ENCODE results near the gene HLA-A. TPM values are rescaled to one million over a fixed set of nuclear protein-coding genes. Genes with fewer than 3 reads are reported as not detected.

HLA-A gene
- total and polyA plus RNA-seq, 2 donors (not counting 3 experiments of a cell fraction or from before 2014, with no cell fraction given), result 294 to 822 TPM

DNA sequence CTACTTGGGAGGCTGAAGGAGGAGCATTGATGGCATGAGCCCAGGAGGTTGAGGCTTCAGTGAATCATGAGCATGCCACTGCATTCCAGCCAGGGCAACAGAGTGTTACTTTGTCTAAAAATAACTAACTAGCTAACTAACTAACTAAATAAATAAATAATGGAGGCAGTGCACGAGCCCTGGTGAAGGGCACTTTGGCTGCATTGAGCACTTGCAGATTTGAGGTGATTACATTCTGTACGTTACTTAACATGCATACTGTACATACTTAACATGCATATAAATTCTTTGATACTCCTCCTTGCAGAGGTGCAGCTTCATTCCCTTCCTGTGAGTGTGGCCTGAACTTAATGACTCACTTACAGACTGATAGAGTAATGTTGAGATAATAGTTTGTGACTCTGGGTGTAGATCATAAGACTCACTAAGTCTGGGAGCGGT, 10.7 kb downstream of the HLA-A start:
- no TSS peak for BruUV-seq (replicated peaks)
- Histone ChIP-seq H3K4me3 (replicated peaks in 1 of 3; ENCODE audit: insufficient read depth in 1 of 3, low read depth in 1 of 3, low read length in 3 of 3) (no peak overlapping the region), H3K36me3 (ENCODE audit: control insufficient read depth in 2 of 2, extremely low read depth in 1 of 2, insufficient read depth in 2 of 2, low read length in 2 of 2) (peaks cover 0 to 3% of the 10 kb centered on the region in 2 experiments), H3K79me2 (ENCODE audit: control insufficient read depth, insufficient read depth, low read length) (no peaks in the 10 kb centered on the region), H2AFZ (ENCODE audit: low read depth, low read length) (no peak overlapping the region), H3K27ac (ENCODE audit: insufficient read depth, low read depth, low read length) (no peak overlapping the region), H4K20me1 (replicated peaks; ENCODE audit: control insufficient read depth, extremely low read depth, insufficient read depth, low read length) (no peaks in the 10 kb centered on the region), H3K9me1 (replicated peaks; ENCODE audit: control insufficient read depth, extremely low read depth, insufficient read depth, low read length) (no peaks in the 10 kb centered on the region), H3K4me1 (ENCODE audit: control insufficient read depth, extremely low read depth, insufficient read depth, low read length) (no peaks in the 10 kb centered on the region), H3K9me3 (replicated peaks; ENCODE audit: control insufficient read depth, insufficient read depth, low read length) (no peaks in the 10 kb centered on the region), H3K9ac (replicated peaks; ENCODE audit: extremely low read depth, insufficient read depth, low read length) (no peak overlapping the region), H3K27me3 (ENCODE audit: control insufficient read depth in 2 of 2, insufficient read depth in 2 of 2, low read length in 2 of 2) (no peaks in the 10 kb centered on the region), H3K4me2 (ENCODE audit: insufficient read depth, low read length) (no peak overlapping the region)
- DNase-seq (ENCODE audit: low read depth, low spot score) (peak; percentile 68), FAIRE-seq (no peak)
- dilution Hi-C loops (cut with MboI; ENCODE audit: extremely low pct_ligation_motif_present, low sequenced_read_pairs), result loop anchor here (10.0 kb wide), 1 partner anchor 158 kb away; no protein-coding TSS in a partner anchor
- TF ChIP-seq GATA2 (IDR thresholded peaks at IDR 0.05; ENCODE audit: insufficient read depth, insufficient read length, low read depth, low read length) (peak; percentile 12), JUN (IDR thresholded peaks at IDR 0.05; ENCODE audit: borderline replicate concordance, insufficient read depth, insufficient read length, low read depth) (peak; percentile 66), MAX (IDR thresholded peaks at IDR 0.05; ENCODE audit: insufficient read depth, insufficient read length) (no peak)
- TF ChIP-seq, protein P1, sequence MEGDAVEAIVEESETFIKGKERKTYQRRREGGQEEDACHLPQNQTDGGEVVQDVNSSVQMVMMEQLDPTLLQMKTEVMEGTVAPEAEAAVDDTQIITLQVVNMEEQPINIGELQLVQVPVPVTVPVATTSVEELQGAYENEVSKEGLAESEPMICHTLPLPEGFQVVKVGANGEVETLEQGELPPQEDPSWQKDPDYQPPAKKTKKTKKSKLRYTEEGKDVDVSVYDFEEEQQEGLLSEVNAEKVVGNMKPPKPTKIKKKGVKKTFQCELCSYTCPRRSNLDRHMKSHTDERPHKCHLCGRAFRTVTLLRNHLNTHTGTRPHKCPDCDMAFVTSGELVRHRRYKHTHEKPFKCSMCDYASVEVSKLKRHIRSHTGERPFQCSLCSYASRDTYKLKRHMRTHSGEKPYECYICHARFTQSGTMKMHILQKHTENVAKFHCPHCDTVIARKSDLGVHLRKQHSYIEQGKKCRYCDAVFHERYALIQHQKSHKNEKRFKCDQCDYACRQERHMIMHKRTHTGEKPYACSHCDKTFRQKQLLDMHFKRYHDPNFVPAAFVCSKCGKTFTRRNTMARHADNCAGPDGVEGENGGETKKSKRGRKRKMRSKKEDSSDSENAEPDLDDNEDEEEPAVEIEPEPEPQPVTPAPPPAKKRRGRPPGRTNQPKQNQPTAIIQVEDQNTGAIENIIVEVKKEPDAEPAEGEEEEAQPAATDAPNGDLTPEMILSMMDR (IDR thresholded peaks at IDR 0.05; ENCODE audit: extremely low read depth in 1 of 2, insufficient read depth in 1 of 2, low read depth in 1 of 2, low read length in 2 of 2), result no peak
- ChIA-PET CTCF (no interaction called here), POLR2A (no interaction called here)
- intact Hi-C loops (cut with micrococcal nuclease), result loop anchor here (1.0 kb wide), 1 partner anchor 13 kb away; no protein-coding TSS in a partner anchor

GRCh38 chr6:29953686-29954085, 11.4 kb downstream of the HLA-A start:
- dilution Hi-C loops (cut with MboI; ENCODE audit: extremely low pct_ligation_motif_present, low sequenced_read_pairs) (loop anchor here (10.0 kb wide), 1 partner anchor 159 kb away; no protein-coding TSS in a partner anchor), intact Hi-C loops (cut with micrococcal nuclease) (loop anchor here (1.0 kb wide), 1 partner anchor 13 kb away; no protein-coding TSS in a partner anchor)
- H3K36me3 ChIP-seq (ENCODE audit: control insufficient read depth in 2 of 2, extremely low read depth in 1 of 2, insufficient read depth in 2 of 2, low read length in 2 of 2), result no peaks in the 10 kb centered on the region
- H3K9ac ChIP-seq (replicated peaks; ENCODE audit: extremely low read depth, insufficient read depth, low read length), result no peak overlapping the region
- H3K27ac ChIP-seq (ENCODE audit: insufficient read depth, low read depth, low read length), result no peak overlapping the region
- POLR2A ChIA-PET, result no interaction called here
- H4K20me1 ChIP-seq (replicated peaks; ENCODE audit: control insufficient read depth, extremely low read depth, insufficient read depth, low read length), result no peaks in the 10 kb centered on the region
- no peak overlapping the region for H3K4me3 ChIP-seq (replicated peaks in 1 of 3; ENCODE audit: insufficient read depth in 1 of 3, low read depth in 1 of 3, low read length in 3 of 3)
- H3K4me1 ChIP-seq (ENCODE audit: control insufficient read depth, extremely low read depth, insufficient read depth, low read length), result no peaks in the 10 kb centered on the region
- H3K9me3 ChIP-seq (replicated peaks; ENCODE audit: control insufficient read depth, insufficient read depth, low read length), result no peaks in the 10 kb centered on the region
- TF ChIP-seq, protein P1 (IDR thresholded peaks at IDR 0.05; ENCODE audit: extremely low read depth in 1 of 2, insufficient read depth in 1 of 2, low read depth in 1 of 2, low read length in 2 of 2), result no peak
- no peak for TF ChIP-seq MAX (IDR thresholded peaks at IDR 0.05; ENCODE audit: insufficient read depth, insufficient read length)
- no peak for TF ChIP-seq FOS (IDR thresholded peaks at IDR 0.05; ENCODE audit: borderline replicate concordance, insufficient read depth, low read length)
- no peak for TF ChIP-seq GATA2 (IDR thresholded peaks at IDR 0.05; ENCODE audit: insufficient read depth, insufficient read length, low read depth, low read length)
- TF ChIP-seq POLR2AphosphoS5 (IDR thresholded peaks at IDR 0.05; ENCODE audit: insufficient read depth, low read depth, low read length), result no peak
- no peak for TF ChIP-seq MYC (IDR thresholded peaks at IDR 0.05; ENCODE audit: low read depth, low read length)
- no peaks in the 10 kb centered on the region for H3K27me3 ChIP-seq (ENCODE audit: control insufficient read depth in 2 of 2, insufficient read depth in 2 of 2, low read length in 2 of 2)
- FAIRE-seq (no peak), DNase-seq (ENCODE audit: low read depth, low spot score) (no peak)
- no peaks in the 10 kb centered on the region for H3K79me2 ChIP-seq (ENCODE audit: control insufficient read depth, insufficient read depth, low read length)
- no peak overlapping the region for H2AFZ ChIP-seq (ENCODE audit: low read depth, low read length)
- BruUV-seq (replicated peaks), result no TSS peak
- H3K9me1 ChIP-seq (replicated peaks; ENCODE audit: control insufficient read depth, extremely low read depth, insufficient read depth, low read length), result no peaks in the 10 kb centered on the region
- no peak overlapping the region for H3K4me2 ChIP-seq (ENCODE audit: insufficient read depth, low read length)
- CTCF ChIA-PET, result interaction anchor here (0.6 kb wide), 1 partner anchor 19 kb away, joined by 3 read pairs; no protein-coding TSS in a partner anchor
